Ectodermal cell (in vitro differentiated cells): ENCODE results near the gene FAM53A.

Experiments
- H3K27ac ChIP-seq: 2 replicates; pipeline ENCODE4 v1.7.0; 2013; ENCODE audit warnings: mild to moderate bottlenecking, low read depth, low read length; ENCODE audit not compliant: insufficient read depth, poor library complexity, severe bottlenecking
- H3K27me3 ChIP-seq: 2 replicates; pipeline ENCODE4 v1.7.0; 2013; ENCODE audit warnings: mild to moderate bottlenecking, low read length; ENCODE audit not compliant: insufficient read depth, control insufficient read depth, poor library complexity, severe bottlenecking
- H3K36me3 ChIP-seq: one replicate; pipeline ENCODE4 v1.7.0; 2013; ENCODE audit warnings: low read length; ENCODE audit not compliant: control insufficient read depth, insufficient read depth
- H3K4me1 ChIP-seq: one replicate; pipeline ENCODE4 v1.7.0; 2013; ENCODE audit warnings: low read length; ENCODE audit not compliant: control insufficient read depth, insufficient read depth
- H3K4me3 ChIP-seq: 2 replicates; pipeline ENCODE4 v1.7.0; 2013; ENCODE audit warnings: low read depth, low read length, control low read depth; ENCODE audit not compliant: insufficient read depth
- H3K9me3 ChIP-seq: 2 replicates; pipeline ENCODE4 v1.7.0; 2013; ENCODE audit warnings: mild to moderate bottlenecking, low read length, moderate library complexity; ENCODE audit not compliant: control insufficient read depth
- WGBS, 2 experiments: methylation state at CpG; one replicate each; pipeline ENCODE4 v1.1.7; 2013; ENCODE audit warnings: missing lambda C conversion rate in 2 of 2; 5-methylcytosine and 5-hydroxymethylcytosine counted together

FAM53A gene

DNA sequence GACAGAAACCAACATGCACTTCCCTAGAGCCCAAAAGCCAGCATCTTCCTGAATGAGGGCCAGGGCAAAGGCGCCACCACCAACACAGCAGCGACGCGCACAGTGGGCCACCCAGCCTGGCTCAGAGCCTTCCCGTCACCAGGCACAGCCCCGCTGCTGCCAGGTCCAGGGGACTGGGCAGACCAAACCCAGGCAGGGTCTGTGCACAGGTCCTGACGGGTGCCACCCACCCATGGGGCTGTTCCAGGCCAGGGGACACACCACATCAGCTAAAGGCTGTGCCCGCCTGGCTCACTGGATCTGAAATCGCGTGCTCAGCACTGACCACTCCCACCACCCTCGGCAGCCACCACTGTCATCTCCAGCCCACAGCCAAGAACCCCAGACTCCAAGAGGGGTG, 13.8 kb downstream of the FAM53A start:
- Histone ChIP-seq H3K9me3 (no peaks in the 10 kb centered on the region), H3K27me3 (no peaks in the 10 kb centered on the region), H3K4me3 (no peak overlapping the region), H3K4me1 (no peaks in the 10 kb centered on the region), H3K36me3 (no peaks in the 10 kb centered on the region), H3K27ac (no peak overlapping the region)
- WGBS, 2 experiments = 92 to 94% methylated on average over 11 of the region's 11 CpGs

- H3K4me3 ChIP-seq = no peak overlapping the region
- no peak overlapping the region for H3K27ac ChIP-seq
- WGBS, 2 experiments = 93 to 95% methylated on average over 21 of the region's 21 CpGs
- H3K36me3 ChIP-seq = no peaks in the 10 kb centered on the region
- H3K9me3 ChIP-seq = no peaks in the 10 kb centered on the region
- no peaks in the 10 kb centered on the region for H3K27me3 ChIP-seq
- no peaks in the 10 kb centered on the region for H3K4me1 ChIP-seq
These were observed 14.3 kb downstream of the FAM53A start for GRCh38 chr4:1669850-1670249.

DNA sequence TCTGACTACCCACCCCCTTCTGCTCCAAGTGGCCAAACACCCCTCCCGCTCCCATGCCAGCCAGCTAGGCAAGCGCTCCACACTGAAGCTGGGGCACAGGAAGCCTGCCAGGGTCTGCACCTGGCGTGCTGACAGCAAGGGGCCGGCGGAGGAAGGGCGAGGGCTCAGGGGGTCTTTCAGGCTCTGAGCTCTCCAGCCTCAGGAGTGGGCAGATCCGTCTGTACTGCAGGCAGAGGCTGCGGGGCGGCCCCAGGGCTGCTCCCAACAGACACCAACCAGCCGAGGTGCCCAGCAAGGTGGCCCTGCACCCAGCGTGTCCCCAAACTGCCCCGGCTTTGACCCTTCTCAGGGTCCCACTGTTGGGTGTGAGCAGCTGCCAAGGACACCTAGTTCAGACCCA, 14.8 kb downstream of the FAM53A start:
- Histone ChIP-seq H3K36me3 (no peaks in the 10 kb centered on the region), H3K27me3 (no peaks in the 10 kb centered on the region), H3K4me3 (no peak overlapping the region), H3K4me1 (no peaks in the 10 kb centered on the region), H3K9me3 (no peaks in the 10 kb centered on the region), H3K27ac (no peak overlapping the region)
- 91 to 93% methylated on average over 12 of the region's 12 CpGs for WGBS, 2 experiments

GRCh38 chr4:1668488-1668840, 15.6 kb downstream of the FAM53A start:
- 82 to 84% methylated on average over 8 of the region's 8 CpGs for WGBS, 2 experiments
- no peaks in the 10 kb centered on the region for H3K27me3 ChIP-seq
- no peaks in the 10 kb centered on the region for H3K9me3 ChIP-seq
- no peak overlapping the region for H3K27ac ChIP-seq
- no peaks in the 10 kb centered on the region for H3K36me3 ChIP-seq
- no peaks in the 10 kb centered on the region for H3K4me1 ChIP-seq
- no peak overlapping the region for H3K4me3 ChIP-seq

GRCh38 chr4:1667273-1667672, 16.8 kb downstream of the FAM53A start:
- H3K27ac ChIP-seq = no peak overlapping the region
- no peaks in the 10 kb centered on the region for H3K9me3 ChIP-seq
- H3K4me3 ChIP-seq = no peak overlapping the region
- no peaks in the 10 kb centered on the region for H3K36me3 ChIP-seq
- H3K4me1 ChIP-seq = no peaks in the 10 kb centered on the region
- WGBS, 2 experiments = 91 to 94% methylated on average over 15 of the region's 15 CpGs
- H3K27me3 ChIP-seq = no peaks in the 10 kb centered on the region

GRCh38 chr4:1666391-1666790, 17.7 kb downstream of the FAM53A start:
- Histone ChIP-seq H3K27me3 (no peaks in the 10 kb centered on the region), H3K27ac (no peak overlapping the region), H3K4me1 (no peaks in the 10 kb centered on the region), H3K36me3 (no peaks in the 10 kb centered on the region), H3K9me3 (no peaks in the 10 kb centered on the region), H3K4me3 (no peak overlapping the region)
- WGBS, 2 experiments = 85 to 86% methylated on average over 12 of the region's 12 CpGs

DNA sequence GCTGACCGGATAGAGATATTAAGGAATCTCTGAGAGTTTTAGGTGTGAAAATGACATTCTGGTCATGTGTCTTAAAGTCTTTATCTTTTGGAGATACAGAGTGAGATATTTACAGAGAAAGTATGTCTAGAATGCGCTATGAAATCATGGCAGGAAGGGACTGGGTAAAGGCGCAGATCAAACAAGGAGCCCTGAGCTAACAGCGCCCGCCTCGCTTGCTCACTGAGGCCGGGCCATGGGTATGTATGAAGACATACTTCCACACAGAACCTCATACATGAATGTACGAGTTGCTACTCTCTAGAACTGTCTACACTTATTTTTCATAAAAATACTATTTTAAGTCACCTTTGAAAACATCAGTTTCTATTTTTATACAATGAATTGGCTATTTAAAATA, 20.0 kb downstream of the FAM53A start:
- Histone ChIP-seq H3K9me3 (no peaks in the 10 kb centered on the region), H3K4me1 (no peaks in the 10 kb centered on the region), H3K27me3 (no peaks in the 10 kb centered on the region), H3K36me3 (no peaks in the 10 kb centered on the region), H3K4me3 (no peak overlapping the region), H3K27ac (no peak overlapping the region)
- 94% methylated on average over 8 of the region's 8 CpGs for WGBS, 2 experiments

GRCh38 chr4:1663549-1663948, 20.6 kb downstream of the FAM53A start:
- 94 to 97% methylated on average over 5 of the region's 5 CpGs for WGBS, 2 experiments
- Histone ChIP-seq H3K36me3 (no peaks in the 10 kb centered on the region), H3K4me1 (no peaks in the 10 kb centered on the region), H3K4me3 (no peak overlapping the region), H3K27me3 (no peaks in the 10 kb centered on the region), H3K27ac (no peak overlapping the region), H3K9me3 (no peaks in the 10 kb centered on the region)

GRCh38 chr4:1661695-1662094, 22.4 kb downstream of the FAM53A start:
- Histone ChIP-seq H3K27me3 (no peaks in the 10 kb centered on the region), H3K4me1 (no peaks in the 10 kb centered on the region), H3K36me3 (no peaks in the 10 kb centered on the region), H3K27ac (no peak overlapping the region), H3K9me3 (no peaks in the 10 kb centered on the region), H3K4me3 (no peak overlapping the region)
- 89% methylated on average over 14 of the region's 14 CpGs for WGBS, 2 experiments

- no peak overlapping the region for H3K4me3 ChIP-seq
- no peak overlapping the region for H3K27ac ChIP-seq
- WGBS, 2 experiments = 89 to 91% methylated on average over 25 of the region's 25 CpGs
- no peaks in the 10 kb centered on the region for H3K27me3 ChIP-seq
- no peaks in the 10 kb centered on the region for H3K36me3 ChIP-seq
- H3K9me3 ChIP-seq = no peaks in the 10 kb centered on the region
- H3K4me1 ChIP-seq = no peaks in the 10 kb centered on the region
These were observed 23.0 kb downstream of the FAM53A start for GRCh38 chr4:1660948-1661677.
